Aorta (tissue), 5 donors: ENCODE data around the gene RNU2-1. TPM values are rescaled to one million over a fixed set of nuclear protein-coding genes. Genes with fewer than 3 reads are reported as not detected.
"Not testable (repeated sequence)": the region's sequence is repeated elsewhere in the genome, so short reads cannot be mapped to it uniquely, and the experiment has no call there.

Experiments
- ATAC-seq: fragments of 200-7000 bp; cut with Tn5 transposase; one replicate; pipeline ENCODE4 v1.9.1; 2022; ENCODE audit warnings: moderate library complexity; ENCODE audit not compliant: low FRiP score
- DNase-seq, 2 donors: peaks; one replicate each; pipeline ENCODE4 v3.0.0-alpha.2; 2020
- H3K27ac ChIP-seq, 2 donors: one replicate each; pipeline ENCODE4 v1.5.1; 2013; ENCODE audit warnings: low read length in 2 of 2, mild to moderate bottlenecking in 2 of 2, moderate library complexity in 2 of 2, control low read depth in 1 of 2, inconsistent platforms in 1 of 2, low read depth in 1 of 2
- H3K27me3 ChIP-seq, 2 donors: one replicate each; pipeline ENCODE4 v1.6.1; 2013; ENCODE audit warnings: control low read depth in 1 of 2, low read length in 1 of 2, mild to moderate bottlenecking in 1 of 2, moderate library complexity in 1 of 2; ENCODE audit not compliant: insufficient read depth in 2 of 2, control insufficient read depth in 1 of 2
- H3K36me3 ChIP-seq, 2 donors: one replicate each; pipeline ENCODE4 v1.6.1; 2013; ENCODE audit warnings: control low read depth in 1 of 2, low read length in 1 of 2, mild to moderate bottlenecking in 1 of 2; ENCODE audit not compliant: insufficient read depth in 2 of 2, control insufficient read depth in 1 of 2
- H3K4me1 ChIP-seq, 2 donors: one replicate each; pipeline ENCODE4 v1.6.1; 2013; ENCODE audit warnings: low read length in 2 of 2, control low read depth in 1 of 2, mild to moderate bottlenecking in 1 of 2, moderate library complexity in 1 of 2; ENCODE audit not compliant: insufficient read depth in 2 of 2, control insufficient read depth in 1 of 2
- H3K4me3 ChIP-seq, 2 donors: one replicate each; pipeline ENCODE4 v1.5.1; 2013; ENCODE audit warnings: low read length in 2 of 2, control low read depth in 1 of 2, mild to moderate bottlenecking in 1 of 2
- H3K9me3 ChIP-seq: one replicate; pipeline ENCODE4 v1.6.1; 2013; ENCODE audit warnings: mild to moderate bottlenecking, low read length; ENCODE audit not compliant: control insufficient read depth
- WGBS, 2 donors: extraction: QIAGEN DNeasy Blood & Tissue Kit; methylation state at CpG; one replicate each; pipeline ENCODE4 v1.1.7; 2013; 5-methylcytosine and 5-hydroxymethylcytosine counted together
- intact Hi-C, 2 donors: fragments of 100-400 bp; cut with DNase I; formaldehyde crosslinking; loops; one replicate each; pipeline versions ENCODE4 v1.14.2 to v1.15.0; 2022
- polyA plus RNA-seq, 2 donors: library from polyadenylated mRNA; stranded (reverse); fragments of 200-250 nt; gene quantifications; one replicate each; pipeline ENCODE4 v1.2.3, GENCODE V29; 2013
- total RNA-seq, 2 donors: library from RNA; stranded (reverse); fragmentation: NEBNext Ultra II Directional; extraction: Animal tissue kit (Norgen Biotek cat#: 25700); gene quantifications; one replicate each; pipeline ENCODE4 v1.2.1, GENCODE V29; 2021
- donor health status: healthy with polysubstance abuse.
- donor health status: Bipolar disorder and iron deficiency.
- donor health status: DM: no; HTN: no; CAD: no.
- donor health status: DM: no; HTN: no; CAD: no.
- donor health status: DM: yes; HTN: yes; CAD: no.

Gene RNU2-1
- total and polyA plus RNA-seq, 4 donors = 2,414 to 5,422 TPM; not detected in 2

- 67 to 77% methylated on average over 3 of the region's 3 CpGs for WGBS, 2 donors
- intact Hi-C loops = loop anchor here in 1 of 2 donors (5.0 kb wide), 2 partner anchors 33 to 188 kb away; partner anchors contain the start of gene VAT1
- Histone ChIP-seq H3K4me1 (no peaks in the 10 kb centered on the region), H3K4me3 (no peak overlapping the region), H3K9me3 (no peaks in the 10 kb centered on the region), H3K27me3 (no peaks in the 10 kb centered on the region), H3K36me3 (peaks cover 4 to 5% of the 10 kb centered on the region in 2 donors), H3K27ac (peak overlapping the region; percentile 57 to 70)
- ATAC-seq = no peak
- DNase-seq = no peak
Measured at GRCh38 chr17:43210576-43210975, 23.2 kb downstream of the RNU2-1 start.

- DNase-seq, ATAC-seq, H3K9me3 ChIP-seq, H3K4me3 ChIP-seq, H3K27ac ChIP-seq, intact Hi-C loops, H3K4me1 ChIP-seq, H3K27me3 ChIP-seq: not testable (repeated sequence)
- WGBS, 2 donors = 94 to 99% methylated on average over 3 of the region's 3 CpGs
- H3K36me3 ChIP-seq = peaks cover 15 to 16% of the 10 kb centered on the region in 2 donors
Measured at GRCh38 chr17:43203013-43203412, 30.8 kb downstream of the RNU2-1 start.

DNA sequence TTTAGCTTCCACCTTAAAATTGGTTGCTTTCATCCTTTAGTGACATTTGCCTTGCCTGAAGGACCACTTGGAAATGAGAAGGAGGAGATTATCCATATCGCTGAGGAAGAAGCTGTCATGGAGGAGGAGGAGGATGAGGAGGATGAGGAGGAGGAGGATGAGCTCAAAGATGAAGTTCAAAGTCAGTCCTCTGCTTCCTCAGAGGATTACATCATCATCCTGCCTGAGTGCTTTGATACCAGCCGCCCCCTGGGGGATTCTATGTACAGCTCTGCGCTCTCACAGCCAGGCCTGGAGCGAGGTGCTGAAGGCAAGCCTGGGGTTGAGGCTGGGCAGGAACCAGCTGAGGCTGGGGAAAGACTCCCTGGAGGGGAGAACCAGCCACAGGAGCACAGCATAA, 33.6 kb downstream of the RNU2-1 start:
- no peak for DNase-seq
- Histone ChIP-seq H3K27me3 (no peaks in the 10 kb centered on the region), H3K4me1 (no peaks in the 10 kb centered on the region), H3K9me3 (no peaks in the 10 kb centered on the region), H3K27ac (no peak overlapping the region), H3K4me3 (no peak overlapping the region), H3K36me3 (peaks cover 13 to 28% of the 10 kb centered on the region in 2 donors)
- no peak for ATAC-seq
- WGBS, 2 donors = 56 to 63% methylated on average over 4 of the region's 4 CpGs
- intact Hi-C loops = no loop called here

DNA sequence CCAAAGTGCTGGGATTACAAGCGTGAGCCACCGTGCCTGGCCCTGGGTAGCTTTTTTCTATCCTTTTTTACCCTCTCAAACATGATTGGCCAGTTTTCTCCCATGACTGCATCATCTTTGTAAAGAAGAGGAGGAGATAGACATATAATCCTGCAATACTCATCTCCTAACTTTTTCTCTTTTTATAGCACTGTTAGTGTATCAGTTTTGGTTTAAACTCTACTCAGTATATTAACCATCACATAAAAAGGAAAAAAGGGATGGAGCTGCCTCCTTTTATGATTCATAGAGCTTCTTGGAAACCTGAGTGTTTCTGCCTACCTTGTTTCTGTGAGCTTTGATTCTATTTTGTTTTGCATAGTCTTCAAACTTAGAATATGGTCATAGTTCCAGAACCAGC, 34.1 kb downstream of the RNU2-1 start:
- Histone ChIP-seq H3K9me3 (no peaks in the 10 kb centered on the region), H3K27me3 (no peaks in the 10 kb centered on the region), H3K4me3 (no peak overlapping the region), H3K4me1 (no peaks in the 10 kb centered on the region), H3K36me3 (peaks cover 13 to 31% of the 10 kb centered on the region in 2 donors), H3K27ac (no peak overlapping the region)
- intact Hi-C loops = no loop called here
- WGBS, 2 donors = 89 to 92% methylated on average over 2 of the region's 2 CpGs
- no peak for DNase-seq
- no peak for ATAC-seq

- Histone ChIP-seq H3K4me3 (no peak overlapping the region), H3K27ac (no peak overlapping the region), H3K9me3 (no peaks in the 10 kb centered on the region), H3K4me1 (no peaks in the 10 kb centered on the region), H3K36me3 (peaks cover 19 to 44% of the 10 kb centered on the region in 2 donors), H3K27me3 (no peaks in the 10 kb centered on the region)
- DNase-seq (no peak), ATAC-seq (no peak)
- WGBS, 2 donors = 87 to 91% methylated on average over 5 of the region's 5 CpGs
- intact Hi-C loops = no loop called here
Measured at GRCh38 chr17:43193251-43193650, 40.5 kb downstream of the RNU2-1 start.

GRCh38 chr17:43186656-43187055, 47.1 kb downstream of the RNU2-1 start:
- DNase-seq, H3K4me1 ChIP-seq, ATAC-seq, intact Hi-C loops, H3K27ac ChIP-seq, H3K27me3 ChIP-seq, H3K4me3 ChIP-seq, H3K9me3 ChIP-seq: not testable (repeated sequence)
- peaks cover 4 to 14% of the 10 kb centered on the region in 2 donors for H3K36me3 ChIP-seq
- WGBS, 2 donors = 93% methylated on average over 5 of the region's 5 CpGs

DNA sequence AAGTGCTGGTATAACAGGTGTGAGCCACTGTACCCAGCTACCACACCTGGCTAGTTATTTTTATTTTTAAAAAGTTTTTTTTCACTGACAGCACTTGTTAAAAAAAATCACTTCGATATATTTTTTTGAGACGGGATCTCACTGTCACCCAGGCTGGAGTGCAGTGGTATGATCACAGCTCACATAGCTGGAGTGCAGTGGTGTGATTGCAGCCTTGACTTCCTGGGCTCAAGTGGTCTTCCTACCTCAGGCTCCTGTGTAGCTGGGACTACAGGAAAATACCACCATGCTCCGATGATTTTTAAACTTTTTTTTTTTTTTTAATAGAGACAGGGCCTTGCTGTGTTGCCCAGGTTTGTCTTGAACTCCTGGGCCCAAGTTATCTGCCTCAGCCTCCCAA, 49.9 kb downstream of the RNU2-1 start:
- no peaks in the 10 kb centered on the region for H3K9me3 ChIP-seq
- peaks cover 0 to 5% of the 10 kb centered on the region in 2 donors for H3K36me3 ChIP-seq
- DNase-seq (no peak), ATAC-seq (no peak)
- 88% methylated on average over 3 of the region's 3 CpGs for WGBS, 2 donors
- no peak overlapping the region for H3K4me3 ChIP-seq
- no peaks in the 10 kb centered on the region for H3K4me1 ChIP-seq
- H3K27ac ChIP-seq = no peak overlapping the region
- intact Hi-C loops = no loop called here
- H3K27me3 ChIP-seq = no peaks in the 10 kb centered on the region

Other genes with a start within 250 kb of the RNU2-1 start
- gene RPL27, start 235.6 kb downstream of the RNU2-1 start, total RNA-seq = 100 to 1,000 TPM; 723 to 755 TPM
- gene RPL27, start 235.6 kb downstream of the RNU2-1 start, polyA plus RNA-seq = 1,000 to 10,000 TPM; 3,011 to 6,939 TPM
- gene IFI35, start 227.2 kb downstream of the RNU2-1 start, total RNA-seq = 10 to 100 TPM; 24.8 to 35.3 TPM
- gene IFI35, start 227.2 kb downstream of the RNU2-1 start, polyA plus RNA-seq = 10 to 100 TPM; 34.2 to 45.2 TPM
- 100 to 1,000 TPM; 165 to 241 TPM for gene VAT1, start 211.6 kb downstream of the RNU2-1 start, total RNA-seq
- 10 to 100 TPM; 55.7 to 65.3 TPM for gene VAT1, start 211.6 kb downstream of the RNU2-1 start, polyA plus RNA-seq
- 1 to 10 TPM; 1.1 to 2.7 TPM for gene RND2, start 208.7 kb downstream of the RNU2-1 start, total RNA-seq
- gene RND2, start 208.7 kb downstream of the RNU2-1 start, polyA plus RNA-seq = 1 to 10 TPM; 2.0 to 3.9 TPM
- gene BRCA1, start 108.6 kb downstream of the RNU2-1 start, total RNA-seq = 1 to 10 TPM; 4.3 to 6.6 TPM
- 1 to 10 TPM in 1 of 2 donors, under 1 TPM in 1; 0.38 to 2.1 TPM for gene BRCA1, start 108.6 kb downstream of the RNU2-1 start, polyA plus RNA-seq
- gene NBR1, start 62.8 kb downstream of the RNU2-1 start, total RNA-seq = 10 to 100 TPM; 93.7 to 99.1 TPM
- 10 to 100 TPM; 52.3 to 55.4 TPM for gene NBR1, start 62.8 kb downstream of the RNU2-1 start, polyA plus RNA-seq
- gene TMEM106A, start 22.1 kb downstream of the RNU2-1 start, total RNA-seq = 10 to 100 TPM; 20.2 to 37.2 TPM
- gene TMEM106A, start 22.1 kb downstream of the RNU2-1 start, polyA plus RNA-seq = 1 to 10 TPM; 2.5 to 5.0 TPM
- gene CCDC200, start 5.4 kb downstream of the RNU2-1 start, total RNA-seq = not detected
- not detected for gene CCDC200, start 5.4 kb downstream of the RNU2-1 start, polyA plus RNA-seq
- 10 to 100 TPM in 1 of 2 donors, 1 to 10 TPM in 1; 6.9 to 14.2 TPM for gene ARL4D, start 165.0 kb upstream of the RNU2-1 start, total RNA-seq
- gene ARL4D, start 165.0 kb upstream of the RNU2-1 start, polyA plus RNA-seq = 1 to 10 TPM; 4.0 to 9.9 TPM
- 10 to 100 TPM; 42.7 to 45.3 TPM for gene DHX8, start 250.0 kb upstream of the RNU2-1 start, total RNA-seq
- 10 to 100 TPM in 1 of 2 donors, 1 to 10 TPM in 1; 7.1 to 24.0 TPM for gene DHX8, start 250.0 kb upstream of the RNU2-1 start, polyA plus RNA-seq